OCI-LY1 (cell line): ENCODE data around the gene CD84.

Experiments used
- H2AFZ ChIP-seq: fragments of 200-600 bp; sonication (generic), shearing (Covaris generic); 2 replicates; pipeline ENCODE4 v1.6.0; 2014; ENCODE audit warnings: antibody characterized with exemption, mild to moderate bottlenecking, low read length
- H3F3A ChIP-seq: fragments of 200-600 bp; sonication (generic), shearing (Covaris generic); 2 replicates; pipeline ENCODE4 v1.6.0; 2014; ENCODE audit warnings: mild to moderate bottlenecking, antibody characterized with exemption, low read length, moderate library complexity; ENCODE audit not compliant: insufficient read depth
- H3K27ac ChIP-seq: fragments of 200-600 bp; sonication (generic); 2 replicates; pipeline ENCODE4 v1.5.1; 2014; ENCODE audit warnings: low read length, mixed run types, mild to moderate bottlenecking, low read depth; ENCODE audit not compliant: poor library complexity, severe bottlenecking
- H3K27me3 ChIP-seq: fragments of 200-600 bp; sonication (generic); 2 replicates; pipeline ENCODE4 v1.6.0; 2014; ENCODE audit warnings: antibody characterized with exemption, mild to moderate bottlenecking, low read length, moderate library complexity; ENCODE audit not compliant: insufficient read depth
- H3K36me3 ChIP-seq: fragments of 200-600 bp; sonication (generic); 2 replicates; pipeline ENCODE4 v1.6.1; 2014; ENCODE audit warnings: mild to moderate bottlenecking, antibody characterized with exemption, low read length, moderate library complexity, mixed read lengths; ENCODE audit not compliant: insufficient read depth
- H3K4me1 ChIP-seq: fragments of 200-600 bp; sonication (generic); 2 replicates; pipeline ENCODE4 v1.5.1; 2014; ENCODE audit warnings: mild to moderate bottlenecking, low read length, moderate library complexity; ENCODE audit not compliant: insufficient read depth, severe bottlenecking
- H3K4me2 ChIP-seq: fragments of 200-600 bp; sonication (generic), shearing (Covaris generic); 2 replicates; pipeline ENCODE4 v1.6.1; 2014; ENCODE audit warnings: low read length
- H3K4me3 ChIP-seq: fragments of 200-600 bp; sonication (generic); 2 replicates; pipeline ENCODE4 v1.5.1; 2014; ENCODE audit warnings: low read length, low read depth, mild to moderate bottlenecking, mixed read lengths; ENCODE audit not compliant: poor library complexity, severe bottlenecking
- H3K79me2 ChIP-seq: fragments of 200-600 bp; shearing (Covaris generic); 2 replicates; pipeline ENCODE4 v1.6.1; 2016; ENCODE audit warnings: mixed run types, low read length, mixed read lengths; ENCODE audit not compliant: insufficient read depth
- H3K9ac ChIP-seq: fragments of 200-600 bp; sonication (generic), shearing (Covaris generic); 2 replicates; pipeline ENCODE4 v1.6.1; 2014; ENCODE audit warnings: mild to moderate bottlenecking, low read length, mixed read lengths
- H3K9me2 ChIP-seq: fragments of 200-600 bp; sonication (generic), shearing (Covaris generic); 2 replicates; pipeline ENCODE4 v1.6.1; 2014; ENCODE audit warnings: low read depth, mild to moderate bottlenecking, low read length, mixed read lengths
- H3K9me3 ChIP-seq: fragments of 200-600 bp; shearing (Covaris generic); 2 replicates; pipeline ENCODE4 v1.6.1; 2014; ENCODE audit warnings: low read length, mixed read lengths
- H4K20me1 ChIP-seq: fragments of 200-600 bp; sonication (generic), shearing (Covaris generic); 2 replicates; pipeline ENCODE4 v1.6.0; 2016; ENCODE audit warnings: mild to moderate bottlenecking, low read length; ENCODE audit not compliant: insufficient read depth
- CTCF ChIP-seq: fragments of 200-600 bp; sonication (generic), shearing (Covaris generic); IDR thresholded peaks from 2 replicates; pipeline ENCODE4 v1.5.1; 2017; ENCODE audit warnings: mild to moderate bottlenecking, antibody characterized with exemption, low read length, moderate library complexity, mixed read lengths
- EZH2 ChIP-seq: fragments of 200-600 bp; sonication (generic), shearing (Covaris generic); IDR thresholded peaks from 2 replicates; pipeline ENCODE4 v1.8.0; 2017; ENCODE audit warnings: borderline replicate concordance, mixed run types, mild to moderate bottlenecking, antibody characterized with exemption, low read length, moderate library complexity, mixed read lengths

CD84 gene

GRCh38 chr1:160575112-160575664 lies 4.1 kb downstream of the CD84 start:
- no peak for TF ChIP-seq EZH2
- no peak for TF ChIP-seq CTCF

GRCh38 chr1:160570840-160571239 lies 8.5 kb downstream of the CD84 start:
- peaks cover 44% of the 10 kb centered on the region for H3K4me1 ChIP-seq
- H3F3A ChIP-seq, result no peaks in the 10 kb centered on the region
- TF ChIP-seq CTCF, result no peak
- TF ChIP-seq EZH2, result no peak
- no peak overlapping the region for H3K4me2 ChIP-seq
- no peaks in the 10 kb centered on the region for H4K20me1 ChIP-seq
- H3K9ac ChIP-seq, result no peak overlapping the region
- H3K79me2 ChIP-seq, result no peaks in the 10 kb centered on the region
- H3K9me3 ChIP-seq, result no peaks in the 10 kb centered on the region
- no peak overlapping the region for H3K4me3 ChIP-seq
- H3K27ac ChIP-seq, result no peak overlapping the region
- H2AFZ ChIP-seq, result no peak overlapping the region
- no peaks in the 10 kb centered on the region for H3K9me2 ChIP-seq
- H3K27me3 ChIP-seq, result no peaks in the 10 kb centered on the region
- no peaks in the 10 kb centered on the region for H3K36me3 ChIP-seq

More at GRCh38 chr1:160575112-160575664, 4.1 kb downstream of the CD84 start:
- H3K9me3 ChIP-seq, result no peaks in the 10 kb centered on the region
- peak overlapping the region; percentile 77 for H3K27ac ChIP-seq
- no peaks in the 10 kb centered on the region for H3K36me3 ChIP-seq
- H3K4me2 ChIP-seq, result peak overlapping the region; percentile 87
- no peaks in the 10 kb centered on the region for H4K20me1 ChIP-seq
- H3K27me3 ChIP-seq, result no peaks in the 10 kb centered on the region
- no peaks in the 10 kb centered on the region for H3K9me2 ChIP-seq
- peak overlapping the region; percentile 67 for H3K4me3 ChIP-seq
- peaks cover 10% of the 10 kb centered on the region; the same call in 1 of the 2 replicates for H3K79me2 ChIP-seq
- H2AFZ ChIP-seq, result no peak overlapping the region
- H3K9ac ChIP-seq, result peak overlapping the region; percentile 15; the same call in 1 of the 2 replicates
- H3F3A ChIP-seq, result no peaks in the 10 kb centered on the region
- H3K4me1 ChIP-seq, result peaks cover 60% of the 10 kb centered on the region

- Histone ChIP-seq H3F3A (no peaks in the 10 kb centered on the region), H2AFZ (no peak overlapping the region), H4K20me1 (no peaks in the 10 kb centered on the region), H3K9me3 (no peaks in the 10 kb centered on the region), H3K4me3 (no peak overlapping the region), H3K4me2 (no peak overlapping the region), H3K79me2 (no peaks in the 10 kb centered on the region), H3K4me1 (peaks cover 34% of the 10 kb centered on the region), H3K9me2 (no peaks in the 10 kb centered on the region), H3K9ac (no peak overlapping the region), H3K27ac (no peak overlapping the region), H3K36me3 (peaks cover 1% of the 10 kb centered on the region; the same call in 1 of the 2 replicates), H3K27me3 (no peaks in the 10 kb centered on the region)
- TF ChIP-seq CTCF (no peak), EZH2 (no peak)
Measured at GRCh38 chr1:160569806-160570205, 9.5 kb downstream of the CD84 start.
